Fibroblast of peridontal ligament (primary cell): Measurements from ENCODE around the gene CCDC50.

ENCODE experiments used
- DNase-seq: peaks from one replicate; pipeline ENCODE4 v3.0.0-alpha.2; 2010; ENCODE audit errors: extremely low read depth

Gene CCDC50

DNA sequence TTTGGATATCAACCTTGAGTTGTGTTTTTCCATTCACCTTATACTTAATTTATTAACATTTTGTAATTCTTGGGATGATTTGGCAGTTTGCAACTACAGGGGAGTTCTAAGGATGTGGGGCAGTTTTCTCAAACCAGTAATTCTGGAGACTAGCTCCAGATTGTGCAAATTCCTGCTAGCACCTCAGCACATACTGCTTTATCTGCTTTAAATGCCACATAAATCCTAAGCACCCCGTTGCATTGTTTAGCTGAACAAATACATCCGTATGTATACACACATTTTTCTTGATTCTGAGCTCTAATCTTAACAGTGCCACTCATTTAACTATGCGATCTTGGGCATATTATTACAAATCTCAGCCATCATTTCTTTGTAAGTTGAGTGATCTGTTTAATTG is 18.0 kb downstream of the CCDC50 start:
- no peak for DNase-seq

DNA sequence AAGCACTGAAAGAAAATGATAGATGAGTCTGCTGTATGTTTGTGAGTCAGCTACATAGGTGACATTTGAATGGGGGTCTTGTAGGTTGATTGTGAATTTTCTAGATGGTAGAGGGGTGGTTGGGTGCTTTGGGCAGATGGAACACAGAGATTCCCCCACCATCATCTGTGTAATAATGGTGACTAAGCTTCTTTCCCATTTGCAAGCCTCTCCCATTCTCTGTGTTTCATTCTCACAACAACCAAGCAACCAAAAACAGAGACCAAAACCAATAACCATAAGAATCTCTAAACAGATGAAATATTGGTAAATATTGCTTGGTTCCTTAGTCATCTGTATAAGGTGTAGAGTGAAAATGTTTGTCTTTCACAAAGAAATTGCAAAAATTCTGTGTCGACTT is 18.9 kb downstream of the CCDC50 start:
- DNase-seq: no peak

DNA sequence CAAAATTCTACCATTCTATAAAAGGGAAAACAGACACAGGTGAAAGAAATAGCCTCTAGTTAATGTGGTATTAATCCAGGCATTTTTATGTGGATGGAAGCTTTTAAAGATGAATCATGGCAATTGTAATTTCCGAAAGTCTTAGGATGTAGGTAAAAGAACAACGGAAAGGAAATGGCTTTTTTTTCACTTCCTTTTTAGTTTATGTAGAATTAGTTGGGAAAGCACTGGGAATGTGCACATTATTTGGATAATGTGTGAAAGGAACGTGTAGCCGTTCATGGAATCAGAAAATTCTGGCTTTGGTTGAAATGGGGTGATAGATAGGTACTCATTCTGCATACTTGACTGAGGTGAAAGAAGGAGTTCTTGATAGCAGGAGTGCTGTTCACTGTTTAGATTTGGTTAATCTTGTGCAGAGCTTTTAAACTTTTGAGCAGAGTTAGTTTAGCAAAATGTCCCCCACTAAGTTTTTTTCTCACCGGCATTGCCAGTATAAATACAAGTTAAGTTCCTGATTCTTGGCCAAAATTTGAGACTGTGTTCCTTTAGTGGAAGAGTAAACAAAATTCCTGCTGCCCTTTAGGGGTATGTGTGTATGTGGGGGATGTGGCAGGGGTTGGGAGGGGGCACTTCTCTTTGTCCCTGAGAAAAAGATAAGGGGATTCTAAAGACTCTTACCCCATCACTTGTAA is 21.3 kb downstream of the CCDC50 start:
- DNase-seq: peak; percentile 31

DNA sequence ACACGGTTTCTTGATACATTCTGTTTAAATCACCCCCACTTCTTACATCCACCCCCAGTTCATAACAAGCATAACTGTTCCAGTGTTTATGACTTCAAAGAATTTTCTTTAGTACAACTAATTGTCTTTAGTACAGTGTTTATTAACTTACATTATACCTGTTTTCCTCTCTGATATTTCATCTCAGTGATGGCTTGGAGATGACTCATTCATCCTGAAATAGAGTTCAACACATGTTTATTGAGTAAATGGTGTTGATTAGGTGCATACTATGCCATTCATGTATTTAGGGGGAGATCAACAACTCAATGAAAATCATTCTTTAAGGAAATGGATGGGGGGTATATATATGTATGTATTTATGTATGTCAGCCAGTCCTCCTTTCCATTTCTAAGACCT is 22.8 kb downstream of the CCDC50 start:
- no peak for DNase-seq

DNA sequence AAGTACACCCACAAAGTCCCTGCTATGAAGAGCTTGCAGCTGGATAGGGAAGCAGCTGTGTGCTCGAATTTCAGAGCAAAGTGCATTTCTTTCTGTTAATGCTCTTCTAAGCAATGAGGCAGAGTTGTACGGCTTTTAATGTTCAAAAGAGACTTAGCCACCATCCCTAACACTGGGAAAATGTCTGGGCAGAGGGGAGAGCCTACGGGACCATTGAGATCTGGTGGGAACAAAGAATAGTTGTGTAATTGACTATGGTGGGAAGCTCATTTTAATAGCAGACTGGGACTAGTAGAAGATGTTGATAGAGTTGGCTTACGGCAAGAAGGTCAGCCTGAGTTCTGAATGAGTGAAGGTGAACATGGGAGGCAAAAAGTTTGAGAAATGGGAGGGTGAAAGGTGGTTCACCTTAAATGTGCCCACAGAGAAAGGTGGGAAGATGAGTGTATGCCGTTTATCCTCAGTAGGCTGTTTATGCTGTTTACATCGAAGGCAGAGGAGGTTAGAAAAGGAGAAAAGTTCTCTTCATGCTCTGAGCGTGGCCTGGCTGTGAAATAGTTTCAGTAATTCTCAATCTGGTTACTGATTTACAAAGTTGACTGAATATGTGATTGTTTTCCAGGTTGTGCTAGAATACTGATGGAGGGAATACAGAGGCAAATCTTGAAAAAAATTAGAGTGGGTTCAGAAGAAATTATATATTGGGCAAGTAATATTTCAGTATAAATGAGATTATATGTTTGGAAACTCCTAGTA is 24.0 kb downstream of the CCDC50 start:
- DNase-seq: no peak

DNA sequence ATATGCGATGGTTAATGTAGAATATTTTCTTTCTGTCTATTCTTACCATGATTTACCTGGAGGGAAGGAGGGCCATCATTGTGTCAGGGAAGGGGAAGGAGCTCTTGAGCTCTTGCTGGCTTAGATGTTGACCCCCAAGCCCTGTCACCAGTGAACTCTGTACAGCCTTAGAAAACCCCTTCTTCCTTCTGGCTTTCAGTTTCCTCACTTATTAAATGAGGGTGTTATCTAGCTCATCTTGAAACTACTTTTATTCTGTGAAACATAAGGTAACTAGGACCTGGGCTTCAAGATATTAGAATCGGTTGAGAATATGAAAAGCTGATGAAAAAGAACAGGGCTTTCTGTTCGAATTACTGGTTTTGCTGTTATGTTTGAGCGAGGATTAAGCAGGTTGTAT is 26.2 kb downstream of the CCDC50 start:
- no peak for DNase-seq

DNA sequence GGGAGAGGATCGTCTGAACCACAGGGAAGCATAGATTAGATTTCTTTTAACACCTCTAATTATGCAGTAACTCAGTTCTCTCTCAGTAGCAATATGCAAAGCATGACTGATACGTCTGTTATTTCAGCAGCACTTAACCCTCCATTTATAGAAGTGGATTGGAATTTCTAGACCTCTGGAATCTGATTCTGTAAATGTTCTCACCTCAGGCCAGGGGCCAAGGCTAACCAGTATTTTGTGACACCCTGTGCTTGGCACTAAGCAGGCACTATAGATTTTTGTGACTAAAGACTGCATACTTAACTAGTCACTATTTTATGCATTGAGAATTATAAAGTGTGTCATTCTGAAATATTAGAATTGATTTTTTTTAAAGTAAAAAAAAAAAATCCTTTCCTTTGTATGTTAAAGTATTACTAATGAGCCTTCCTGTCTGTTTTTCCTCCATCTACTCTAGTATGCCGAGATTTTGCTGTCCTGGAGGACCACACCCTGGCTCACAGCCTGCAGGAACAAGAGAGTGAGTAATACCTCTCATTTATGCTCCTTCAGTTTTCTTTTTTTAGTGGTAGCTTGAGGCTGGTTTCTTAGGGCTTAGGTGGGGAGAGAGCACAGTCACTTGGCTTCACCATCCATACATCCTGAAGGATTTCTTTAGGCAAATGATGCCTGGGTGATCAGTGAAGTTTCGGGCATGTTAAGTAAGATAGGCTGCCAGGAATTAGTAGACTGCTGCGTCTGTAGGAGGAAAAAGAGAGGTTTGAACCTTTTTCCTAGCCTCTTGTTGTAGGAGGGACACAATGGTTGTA is 27.6 kb downstream of the CCDC50 start:
- DNase-seq: peak; percentile 48

DNA sequence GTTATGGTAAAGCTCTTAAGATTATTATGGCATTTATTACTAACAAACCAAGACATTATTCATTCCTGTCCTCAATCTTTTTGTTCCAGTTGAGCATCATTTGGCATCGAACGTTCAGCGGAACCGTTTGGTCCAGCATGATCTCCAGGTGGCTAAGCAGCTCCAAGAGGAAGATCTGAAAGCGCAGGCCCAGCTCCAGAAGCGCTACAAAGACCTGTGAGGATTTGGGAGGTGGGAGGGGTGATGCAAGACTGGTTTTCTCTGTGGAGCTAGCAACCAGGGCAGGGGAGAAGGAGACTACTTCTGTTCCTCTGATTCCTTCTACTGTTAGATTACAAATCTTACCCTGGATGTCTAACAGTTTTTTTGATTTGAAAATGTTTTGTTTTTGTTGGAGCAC is 28.7 kb downstream of the CCDC50 start:
- DNase-seq: no peak

DNA sequence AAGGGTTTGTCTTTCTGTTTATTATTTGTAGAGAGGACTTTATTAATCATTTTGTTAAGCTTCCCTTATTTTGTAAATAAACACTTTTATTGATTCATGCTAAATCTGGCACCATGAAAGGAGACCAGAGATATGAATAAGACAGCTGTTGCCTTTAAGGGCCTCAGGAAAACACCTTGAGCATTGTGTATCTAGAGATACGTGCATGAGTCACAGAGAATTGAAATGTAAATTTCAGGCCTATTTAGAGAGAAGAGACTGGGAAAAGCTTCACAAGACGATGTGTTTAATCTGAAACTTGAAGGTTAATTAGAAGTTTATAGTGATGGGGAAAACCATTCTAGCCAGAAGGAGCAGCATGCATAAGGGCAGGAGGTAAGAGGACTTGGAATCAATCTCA is 29.7 kb downstream of the CCDC50 start:
- DNase-seq: no peak

DNA sequence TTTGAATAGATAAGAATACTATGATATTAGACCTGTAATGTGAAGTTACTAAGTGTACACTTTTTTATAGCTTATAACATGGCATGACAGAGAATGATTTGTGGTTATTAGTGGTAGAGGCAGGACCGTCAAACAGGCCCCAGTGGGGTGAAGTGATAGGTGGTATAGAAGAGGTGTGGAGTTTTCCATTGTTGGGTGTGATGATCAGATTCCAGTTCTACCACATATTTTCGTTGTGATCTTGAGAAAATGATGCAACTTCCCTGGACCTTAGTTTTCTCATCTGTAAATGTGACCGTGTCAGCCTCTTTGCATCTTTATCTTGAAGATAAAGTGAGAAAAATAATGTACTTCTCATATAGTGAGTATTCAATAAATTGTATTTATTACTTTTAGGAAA is 31.4 kb downstream of the CCDC50 start:
- DNase-seq: no peak

DNA sequence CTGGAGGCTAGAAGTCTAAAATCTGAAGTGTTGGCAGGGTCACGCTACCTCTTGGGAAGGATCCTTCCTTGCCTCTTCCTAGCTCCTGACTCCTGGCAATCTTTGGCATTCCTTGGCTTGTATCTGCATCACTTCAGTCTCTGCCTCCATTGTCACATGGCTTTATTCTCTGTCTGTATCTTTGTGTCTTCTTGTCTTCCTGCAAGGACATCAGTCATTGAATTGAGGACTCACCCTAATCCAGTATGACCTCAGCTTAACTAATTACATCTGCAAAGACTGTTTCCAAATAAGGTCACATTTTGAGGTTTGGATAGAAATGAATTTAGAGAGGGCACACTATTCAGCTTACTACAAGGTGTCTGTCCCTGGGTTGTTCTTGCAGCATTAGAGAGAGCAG is 32.3 kb downstream of the CCDC50 start:
- DNase-seq: no peak

DNA sequence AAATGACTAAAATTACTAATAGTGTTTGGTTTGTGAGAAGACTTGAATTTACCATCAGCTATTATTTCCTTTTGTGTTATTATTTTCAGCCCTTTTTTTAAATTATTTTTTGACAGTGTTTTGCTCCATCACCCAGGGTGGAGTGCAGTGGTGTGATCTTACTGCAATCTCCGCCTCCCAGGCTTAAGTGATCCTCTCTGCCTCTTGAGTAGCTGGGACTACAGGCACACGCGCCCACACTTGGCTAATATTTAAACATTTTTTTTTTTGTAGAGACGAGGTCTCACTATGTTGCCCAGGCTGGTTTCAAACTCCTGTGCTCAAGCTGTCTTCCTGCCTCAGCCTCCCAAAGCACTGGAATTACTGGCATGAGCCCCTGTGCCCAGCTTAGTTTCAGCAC is 32.8 kb downstream of the CCDC50 start:
- DNase-seq: no peak

DNA sequence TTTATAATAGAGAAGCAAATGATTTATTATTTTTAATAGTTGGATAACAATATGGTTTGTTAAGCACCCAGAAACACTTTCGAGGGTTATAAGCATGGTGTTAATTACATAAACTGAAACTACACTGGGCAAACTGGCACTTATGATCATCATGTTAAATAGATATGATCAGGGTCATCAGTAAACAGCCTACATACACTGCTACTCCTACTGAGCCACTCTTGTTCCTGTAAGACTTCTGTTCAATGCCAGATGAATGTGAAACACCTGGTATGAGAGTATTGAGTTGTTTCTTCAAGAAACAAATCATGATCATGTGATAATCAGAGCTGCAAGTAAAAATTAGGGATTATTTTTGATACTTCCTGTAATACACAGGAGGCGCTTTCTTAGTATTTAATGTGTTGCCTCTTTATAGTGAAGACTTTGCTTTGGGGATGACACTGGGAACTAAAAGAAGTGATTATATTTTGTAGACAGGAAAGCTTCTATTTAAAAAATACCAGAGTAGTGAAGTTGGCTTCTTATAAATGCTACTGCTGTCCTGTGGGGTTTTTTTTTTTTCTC is 33.4 kb downstream of the CCDC50 start:
- DNase-seq: no peak

DNA sequence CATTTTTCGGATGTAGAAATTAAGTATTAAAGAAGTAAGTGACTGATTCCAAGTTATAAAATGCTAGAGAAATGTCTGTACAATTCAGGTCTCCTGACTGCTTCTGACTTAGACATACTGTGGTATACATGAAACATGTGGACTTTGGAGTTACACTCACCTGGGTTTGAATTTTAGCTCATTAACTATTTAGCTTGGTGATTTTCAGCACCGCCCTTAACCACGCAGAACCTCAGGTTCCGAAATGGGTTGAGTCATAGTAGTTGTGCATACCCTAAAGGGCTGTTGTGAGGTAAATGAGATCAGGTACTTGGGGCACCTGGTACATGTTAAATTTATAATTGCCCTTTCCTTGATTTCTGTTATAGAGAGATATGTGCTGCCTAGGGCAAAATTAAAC is 34.0 kb downstream of the CCDC50 start:
- no peak for DNase-seq

DNA sequence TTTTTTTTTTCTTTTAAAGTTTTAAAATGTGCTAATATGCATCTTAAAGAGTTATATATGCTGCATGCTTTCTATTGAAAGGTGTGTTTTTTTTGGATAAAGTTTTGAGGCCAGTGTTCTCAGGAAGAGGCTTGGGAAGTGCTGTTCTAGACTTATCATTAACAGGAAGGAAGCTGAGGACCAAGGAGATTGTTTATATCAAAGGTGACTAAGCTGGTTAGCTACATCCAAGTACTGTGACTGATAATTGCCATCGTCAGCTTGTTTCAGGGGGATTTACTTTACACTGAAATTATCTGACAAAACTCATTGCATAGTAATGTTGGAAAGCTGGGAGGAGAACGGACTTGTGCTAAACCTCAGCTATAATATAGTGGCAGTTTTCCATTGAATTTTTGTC is 37.5 kb downstream of the CCDC50 start:
- DNase-seq: peak; percentile 44

DNA sequence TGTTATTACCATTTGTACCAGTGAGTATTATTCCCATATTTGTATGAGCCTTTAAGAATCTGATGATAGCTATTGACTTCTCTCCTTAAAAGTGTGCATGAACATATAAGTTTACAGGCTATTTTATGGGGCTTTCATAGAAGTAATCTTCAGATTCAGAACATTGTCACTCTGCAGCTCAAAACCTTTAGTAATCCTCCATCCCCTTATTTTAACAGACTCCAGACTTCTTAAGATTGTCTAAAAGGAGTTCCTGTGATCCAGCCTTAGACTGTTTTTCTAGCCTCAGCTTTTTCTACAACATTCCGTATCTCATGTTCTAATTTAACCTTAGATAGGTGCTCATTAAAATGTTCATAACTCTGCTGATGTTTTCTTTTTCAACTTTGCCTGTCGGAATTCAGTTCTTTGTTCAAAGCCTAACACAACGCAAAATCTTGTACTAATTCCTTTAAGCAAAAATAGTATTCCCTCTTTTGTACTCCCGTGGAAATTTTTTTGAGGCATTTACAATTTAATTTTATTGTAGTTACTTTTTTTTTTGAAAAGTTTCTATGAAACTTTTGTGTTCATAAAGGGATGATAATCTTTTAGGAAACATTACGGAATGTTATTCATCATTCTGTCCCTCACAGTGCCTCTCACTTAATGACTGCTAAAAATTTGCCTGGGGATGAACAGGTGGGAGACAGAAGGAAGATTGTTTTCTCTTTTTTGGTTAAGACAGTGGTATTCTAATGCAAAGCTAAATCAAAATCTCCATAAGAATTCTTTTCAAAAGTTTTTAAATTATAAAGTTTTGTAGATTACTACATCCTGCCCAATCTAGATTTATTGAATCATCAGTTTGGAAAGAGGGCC is 39.8 kb downstream of the CCDC50 start:
- no peak for DNase-seq

DNA sequence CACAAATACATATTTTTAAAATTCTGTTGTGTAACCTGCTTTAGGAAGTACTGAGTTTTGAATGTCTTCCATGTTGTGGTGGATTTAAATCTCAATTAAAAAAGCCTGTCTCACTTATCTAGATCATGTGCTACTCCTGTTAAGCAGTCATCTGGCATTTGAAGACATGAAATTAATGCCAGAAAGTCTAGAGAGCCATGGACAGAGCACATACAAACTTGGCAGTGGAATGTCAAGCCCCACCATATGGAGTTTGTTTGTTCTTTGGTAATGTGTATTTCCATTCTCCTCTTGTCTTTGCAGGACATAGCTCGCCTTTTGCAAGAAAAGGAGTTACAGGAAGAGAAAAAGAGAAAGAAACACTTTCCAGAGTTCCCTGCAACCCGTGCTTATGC is 40.4 kb downstream of the CCDC50 start:
- DNase-seq: peak; percentile 92

DNA sequence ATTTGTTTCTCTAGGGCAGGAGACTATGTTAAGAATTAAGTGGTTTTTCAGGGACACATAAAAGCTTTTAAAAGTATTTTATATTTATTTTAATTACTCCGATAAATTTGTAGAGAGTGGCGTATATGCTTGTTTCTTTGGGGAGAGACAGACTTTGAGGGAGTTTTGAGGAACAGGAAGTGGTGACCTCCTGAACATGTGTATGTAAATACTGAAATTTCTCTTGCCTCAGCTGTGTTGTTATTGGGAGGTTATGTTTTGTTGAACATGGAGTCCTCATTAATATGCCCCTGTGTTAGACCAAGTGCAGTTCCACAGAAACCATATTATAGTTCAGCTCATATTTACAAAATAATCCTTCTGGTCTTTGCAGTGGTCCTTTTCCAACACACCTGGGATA is 42.9 kb downstream of the CCDC50 start:
- no peak for DNase-seq

DNA sequence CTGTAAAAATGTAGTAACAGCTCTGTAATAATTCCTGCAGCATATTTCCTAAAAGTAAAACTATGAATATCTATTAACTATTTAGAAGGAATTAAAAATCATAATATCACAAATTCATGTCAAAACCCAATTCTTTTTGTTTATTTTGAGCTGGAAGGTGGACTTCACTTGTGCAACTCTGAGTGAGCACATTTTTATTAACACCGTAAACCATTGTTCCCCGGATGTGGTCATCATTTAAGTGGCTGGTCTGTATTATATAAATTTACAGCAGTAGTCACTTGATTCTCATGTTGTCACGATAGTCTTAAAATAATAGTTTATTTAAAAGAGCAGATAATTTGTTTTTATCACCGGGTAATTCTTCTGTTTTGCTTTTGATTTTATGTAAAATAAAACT is 44.1 kb downstream of the CCDC50 start:
- DNase-seq: no peak

DNA sequence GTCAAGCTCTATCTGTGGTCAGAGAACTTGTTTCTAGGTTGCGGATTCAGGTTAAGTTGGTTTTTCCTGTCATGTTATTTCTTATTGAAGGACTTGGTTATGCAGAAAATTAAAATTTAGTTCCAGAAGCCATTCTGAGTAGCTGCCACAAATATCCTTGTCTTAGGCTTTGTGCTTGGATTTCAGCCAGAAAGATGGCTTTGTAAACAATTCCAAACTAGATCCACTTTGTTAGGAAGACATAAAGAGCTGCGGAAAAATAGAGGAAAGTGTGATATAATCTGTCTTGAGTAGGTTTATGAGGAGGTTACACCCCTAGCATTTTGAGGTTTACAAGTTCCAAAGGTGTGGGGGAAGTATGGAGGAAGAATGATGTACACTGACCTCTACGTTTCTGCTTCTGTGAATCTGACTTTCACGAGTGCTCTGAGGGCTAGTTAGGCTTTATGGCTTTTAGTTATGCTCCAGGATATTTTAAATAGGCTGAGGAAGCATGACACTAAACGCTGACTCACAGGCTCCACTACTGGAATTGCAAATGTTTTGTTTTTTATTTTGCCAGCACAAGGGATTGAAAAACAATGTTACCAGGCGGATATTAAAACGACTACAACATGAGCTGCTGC is 47.4 kb downstream of the CCDC50 start:
- DNase-seq: peak; percentile 84
